Upper lobe of right lung (tissue), 1 donor: ENCODE data around the gene EFTUD2. TPM values are rescaled to one million over a fixed set of nuclear protein-coding genes. Genes with fewer than 3 reads are reported as not detected.

Experiments used
- ATAC-seq: fragments of 200-7000 bp; cut with Tn5 transposase; one replicate; pipeline ENCODE4 v1.9.1; 2020; ENCODE audit warnings: mild to moderate bottlenecking, moderate library complexity
- DNase-seq: peaks from one replicate; pipeline ENCODE4 v3.0.0-alpha.2; 2020
- H3K27ac ChIP-seq: fragments of 200-600 bp; one replicate; pipeline ENCODE4 v1.8.0; 2022
- H3K27me3 ChIP-seq: fragments of 200-600 bp; one replicate; pipeline ENCODE4 v1.8.0; 2022; ENCODE audit warnings: mild to moderate bottlenecking
- H3K36me3 ChIP-seq: fragments of 200-600 bp; one replicate; pipeline ENCODE4 v1.8.0; 2022
- H3K4me1 ChIP-seq: fragments of 200-600 bp; one replicate; pipeline ENCODE4 v1.8.0; 2022
- H3K4me3 ChIP-seq: fragments of 200-600 bp; one replicate; pipeline ENCODE4 v1.8.0; 2022; ENCODE audit warnings: mild to moderate bottlenecking
- H3K9me3 ChIP-seq: fragments of 200-600 bp; one replicate; pipeline ENCODE4 v1.8.0; 2022
- intact Hi-C: fragments of 100-400 bp; cut with DNase I; formaldehyde crosslinking; loops from one replicate; pipeline ENCODE4 v1.11.0; 2022
- total RNA-seq: library from RNA; stranded (reverse); fragmentation: NEBNext Ultra II Directional; extraction: Animal tissue kit (Norgen Biotek cat#: 25700); gene quantifications from one replicate; pipeline ENCODE4 v1.2.1, GENCODE V29; 2021
- TF ChIP-seq, protein P1 (sequence below): fragments of 200-600 bp; IDR thresholded peaks from one replicate; pipeline ENCODE4 v1.8.0; 2022; ENCODE audit warnings: antibody characterized with exemption
- donor health status: DM: no; HTN: yes; CAD: no; lungs with severe emphysema.

Gene EFTUD2
- total RNA-seq, 1 donor from 2014 or later, result 74.4 TPM

DNA sequence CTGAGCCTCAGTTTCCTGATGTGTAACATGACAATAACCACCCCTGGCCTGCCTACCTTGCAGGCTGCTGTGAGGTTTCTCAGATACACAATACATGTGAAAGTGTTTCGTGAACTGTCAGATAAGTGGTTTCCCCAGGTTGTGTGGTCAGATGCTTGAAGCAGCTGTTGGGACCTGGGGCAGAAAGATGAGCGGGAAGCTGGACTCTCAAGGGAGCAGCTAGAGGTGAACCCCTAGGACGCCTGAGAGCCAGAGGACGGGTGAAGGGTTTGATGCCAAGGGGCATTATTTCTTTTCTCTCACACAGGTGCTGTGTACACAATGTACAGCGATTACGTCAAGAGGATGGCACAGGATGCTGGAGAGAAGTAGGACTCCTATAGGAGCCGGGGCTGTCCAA, 49.2 kb downstream of the EFTUD2 start:
- DNase-seq (no peak), ATAC-seq (no peak)
- H3K4me1 ChIP-seq, result no peaks in the 10 kb centered on the region
- H3K36me3 ChIP-seq, result peaks cover 52% of the 10 kb centered on the region
- intact Hi-C loops, result no loop called here
- no peak overlapping the region for H3K4me3 ChIP-seq
- TF ChIP-seq, protein P1, sequence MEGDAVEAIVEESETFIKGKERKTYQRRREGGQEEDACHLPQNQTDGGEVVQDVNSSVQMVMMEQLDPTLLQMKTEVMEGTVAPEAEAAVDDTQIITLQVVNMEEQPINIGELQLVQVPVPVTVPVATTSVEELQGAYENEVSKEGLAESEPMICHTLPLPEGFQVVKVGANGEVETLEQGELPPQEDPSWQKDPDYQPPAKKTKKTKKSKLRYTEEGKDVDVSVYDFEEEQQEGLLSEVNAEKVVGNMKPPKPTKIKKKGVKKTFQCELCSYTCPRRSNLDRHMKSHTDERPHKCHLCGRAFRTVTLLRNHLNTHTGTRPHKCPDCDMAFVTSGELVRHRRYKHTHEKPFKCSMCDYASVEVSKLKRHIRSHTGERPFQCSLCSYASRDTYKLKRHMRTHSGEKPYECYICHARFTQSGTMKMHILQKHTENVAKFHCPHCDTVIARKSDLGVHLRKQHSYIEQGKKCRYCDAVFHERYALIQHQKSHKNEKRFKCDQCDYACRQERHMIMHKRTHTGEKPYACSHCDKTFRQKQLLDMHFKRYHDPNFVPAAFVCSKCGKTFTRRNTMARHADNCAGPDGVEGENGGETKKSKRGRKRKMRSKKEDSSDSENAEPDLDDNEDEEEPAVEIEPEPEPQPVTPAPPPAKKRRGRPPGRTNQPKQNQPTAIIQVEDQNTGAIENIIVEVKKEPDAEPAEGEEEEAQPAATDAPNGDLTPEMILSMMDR, result no peak
- no peaks in the 10 kb centered on the region for H3K9me3 ChIP-seq
- H3K27ac ChIP-seq, result peak overlapping the region; percentile 26
- no peaks in the 10 kb centered on the region for H3K27me3 ChIP-seq

DNA sequence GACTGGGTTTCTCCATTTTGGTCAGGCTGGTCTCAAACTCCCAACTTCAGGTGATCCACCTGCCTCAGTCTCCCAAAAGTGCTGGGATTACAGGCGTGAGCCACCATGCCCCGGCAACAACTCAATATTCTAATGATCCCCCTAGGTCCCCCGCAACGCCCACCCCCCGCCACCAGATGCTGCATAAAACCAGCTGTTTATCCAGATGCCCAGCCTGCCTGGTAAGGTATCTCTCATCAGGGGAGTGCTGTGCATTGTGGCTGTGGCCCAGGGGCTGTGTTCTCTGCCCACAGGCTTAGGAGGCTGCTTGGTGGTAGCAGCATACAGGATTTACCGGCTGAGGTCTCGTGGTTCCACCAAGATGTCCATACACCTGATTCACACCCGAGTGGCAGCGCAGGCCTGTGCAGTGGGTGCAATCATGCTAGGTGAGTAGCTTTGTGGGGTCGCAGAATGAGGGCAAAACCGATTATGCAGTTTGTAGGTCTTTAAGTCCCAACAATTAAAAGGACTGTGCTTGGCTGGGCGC, 50.2 kb downstream of the EFTUD2 start:
- H3K36me3 ChIP-seq, result peaks cover 42% of the 10 kb centered on the region
- ATAC-seq (no peak), DNase-seq (no peak)
- no peak overlapping the region for H3K27ac ChIP-seq
- no peaks in the 10 kb centered on the region for H3K9me3 ChIP-seq
- intact Hi-C loops, result no loop called here
- no peaks in the 10 kb centered on the region for H3K27me3 ChIP-seq
- H3K4me3 ChIP-seq, result no peak overlapping the region
- TF ChIP-seq, protein P1, result no peak
- no peaks in the 10 kb centered on the region for H3K4me1 ChIP-seq

DNA sequence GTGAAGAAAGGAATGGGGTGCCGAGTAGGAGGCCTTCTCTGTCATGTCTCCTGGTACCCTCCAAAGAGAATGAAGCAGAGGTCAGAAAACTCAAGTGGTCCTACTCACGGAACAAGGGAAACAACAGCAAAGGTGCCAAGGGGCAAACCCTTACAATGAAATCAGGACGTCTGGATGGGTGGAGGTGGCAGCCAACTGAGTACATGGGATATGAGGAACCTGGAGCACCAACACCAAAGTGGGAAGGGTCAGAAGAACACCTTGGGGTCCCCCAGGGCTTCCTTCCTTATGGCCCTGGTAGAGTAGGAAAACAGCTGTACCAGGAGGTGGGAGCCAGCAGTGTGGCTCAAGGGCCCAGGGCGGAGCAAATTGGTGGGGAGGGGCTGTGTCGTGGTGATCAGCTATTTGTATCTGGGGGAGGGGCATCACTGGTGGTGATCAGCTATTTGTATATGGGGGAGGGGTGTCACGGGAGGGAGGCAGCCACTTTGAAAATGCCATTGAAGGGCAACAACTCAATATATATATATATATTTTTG, 50.9 kb downstream of the EFTUD2 start:
- DNase-seq (no peak), ATAC-seq (peak; percentile 7)
- Histone ChIP-seq H3K27me3 (no peaks in the 10 kb centered on the region), H3K4me1 (no peaks in the 10 kb centered on the region), H3K27ac (no peak overlapping the region), H3K9me3 (no peaks in the 10 kb centered on the region), H3K4me3 (no peak overlapping the region), H3K36me3 (peaks cover 35% of the 10 kb centered on the region)
- TF ChIP-seq, protein P1, result no peak
- intact Hi-C loops, result no loop called here

DNA sequence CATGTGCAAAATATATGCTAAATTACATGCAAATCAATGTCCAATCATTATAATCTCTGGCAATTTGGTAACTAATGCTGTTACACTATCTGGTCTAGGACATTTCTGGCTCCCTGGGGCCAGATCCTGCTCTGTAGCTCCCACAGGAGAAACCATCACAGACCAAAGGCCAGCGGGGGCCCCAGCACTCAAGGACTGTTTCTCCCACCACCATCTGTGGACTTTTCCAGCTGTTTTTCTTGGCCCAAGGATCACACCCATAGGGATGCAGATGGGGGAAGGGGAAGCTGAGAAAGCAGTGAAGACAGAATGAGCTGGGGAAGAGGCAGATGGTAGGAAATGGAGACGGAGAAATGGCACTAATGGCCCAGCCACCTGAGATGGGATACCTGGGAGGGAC, 51.7 kb downstream of the EFTUD2 start, which contains the start of gene HIGD1B:
HIGD1B (plus strand) TSS at position 298 of the 400 bp plus-strand sequence. CDS start 270 bp downstream, outside the sequence.
- Histone ChIP-seq H3K27me3 (no peaks in the 10 kb centered on the region), H3K4me1 (no peaks in the 10 kb centered on the region), H3K4me3 (no peak within 1 kb of the TSS), H3K27ac (no peak within 1 kb of the TSS), H3K9me3 (no peaks in the 10 kb centered on the region), H3K36me3 (peaks cover 28% of the 10 kb centered on the region)
- TF ChIP-seq, protein P1, result no peak
- intact Hi-C loops, result no loop called here
- no peak for DNase-seq
- no peak for ATAC-seq

DNA sequence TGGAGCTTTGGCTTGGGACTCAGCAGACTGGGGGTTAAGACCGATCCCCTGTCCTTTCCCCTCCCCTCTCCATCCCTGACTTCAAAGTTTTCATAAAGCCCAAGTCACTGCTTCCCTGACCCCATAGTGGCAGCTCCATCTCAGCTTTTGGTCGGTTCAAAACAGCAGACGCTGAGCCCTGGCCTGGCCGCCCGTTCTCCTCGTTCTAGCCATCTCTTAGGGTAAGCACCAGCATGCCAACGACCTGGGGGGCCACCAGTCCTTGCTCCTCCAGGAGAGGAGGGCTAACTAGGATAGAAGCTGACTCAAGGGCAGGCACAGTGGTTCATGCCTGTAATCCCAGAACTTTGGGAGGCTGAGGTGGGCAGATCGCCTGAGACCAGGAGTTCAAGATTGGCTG, 53.0 kb downstream of the EFTUD2 start:
- ATAC-seq (no peak), DNase-seq (no peak)
- Histone ChIP-seq H3K9me3 (no peaks in the 10 kb centered on the region), H3K4me1 (no peaks in the 10 kb centered on the region), H3K27me3 (no peaks in the 10 kb centered on the region), H3K27ac (peak overlapping the region; percentile 17), H3K36me3 (peaks cover 14% of the 10 kb centered on the region), H3K4me3 (peak overlapping the region; percentile 8)
- intact Hi-C loops, result no loop called here
- TF ChIP-seq, protein P1, result no peak
